COLO829 (cell line): Measurements from ENCODE around the gene TREML4.
"Not testable (repeated sequence)": the region's sequence is repeated elsewhere in the genome, so short reads cannot be mapped to it uniquely, and the experiment has no call there.

Experiments
- DNase-seq: peaks from one replicate; pipeline ENCODE4 v3.0.0; 2012; ENCODE audit warnings: low spot score

TREML4 gene

DNA sequence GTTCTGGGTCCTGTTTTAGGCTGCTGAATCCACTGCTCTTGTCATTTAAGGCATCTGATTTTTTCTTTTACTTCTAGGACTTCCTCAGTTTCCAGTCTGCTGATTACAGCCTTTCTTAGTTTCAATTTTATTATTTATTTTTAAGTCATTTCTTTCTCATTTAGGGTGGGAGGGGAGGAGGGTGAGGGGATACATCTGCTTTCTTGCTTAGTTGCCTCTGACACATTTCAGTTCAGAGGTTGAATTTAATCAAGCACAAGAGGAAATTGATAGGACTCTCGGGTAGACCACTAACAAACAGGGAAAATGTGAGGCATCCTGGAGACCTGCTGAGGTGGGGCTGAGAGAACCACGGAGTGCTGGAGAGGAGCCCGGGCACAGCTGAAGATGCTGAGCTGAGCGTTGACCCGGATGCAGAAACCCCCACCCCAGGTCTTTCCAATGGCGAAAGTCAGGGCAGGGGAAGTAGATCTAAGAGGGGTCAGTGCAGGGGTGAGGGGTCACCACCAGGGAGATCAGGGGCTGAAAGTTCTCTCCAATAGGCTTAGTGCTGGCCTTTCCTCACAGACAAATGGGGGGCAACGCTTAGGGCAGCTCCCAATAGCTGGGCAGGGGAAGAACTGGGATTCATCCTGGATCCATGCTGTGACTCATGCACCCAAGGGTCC, 19.6 kb upstream of the TREML4 start:
- no peak for DNase-seq

DNA sequence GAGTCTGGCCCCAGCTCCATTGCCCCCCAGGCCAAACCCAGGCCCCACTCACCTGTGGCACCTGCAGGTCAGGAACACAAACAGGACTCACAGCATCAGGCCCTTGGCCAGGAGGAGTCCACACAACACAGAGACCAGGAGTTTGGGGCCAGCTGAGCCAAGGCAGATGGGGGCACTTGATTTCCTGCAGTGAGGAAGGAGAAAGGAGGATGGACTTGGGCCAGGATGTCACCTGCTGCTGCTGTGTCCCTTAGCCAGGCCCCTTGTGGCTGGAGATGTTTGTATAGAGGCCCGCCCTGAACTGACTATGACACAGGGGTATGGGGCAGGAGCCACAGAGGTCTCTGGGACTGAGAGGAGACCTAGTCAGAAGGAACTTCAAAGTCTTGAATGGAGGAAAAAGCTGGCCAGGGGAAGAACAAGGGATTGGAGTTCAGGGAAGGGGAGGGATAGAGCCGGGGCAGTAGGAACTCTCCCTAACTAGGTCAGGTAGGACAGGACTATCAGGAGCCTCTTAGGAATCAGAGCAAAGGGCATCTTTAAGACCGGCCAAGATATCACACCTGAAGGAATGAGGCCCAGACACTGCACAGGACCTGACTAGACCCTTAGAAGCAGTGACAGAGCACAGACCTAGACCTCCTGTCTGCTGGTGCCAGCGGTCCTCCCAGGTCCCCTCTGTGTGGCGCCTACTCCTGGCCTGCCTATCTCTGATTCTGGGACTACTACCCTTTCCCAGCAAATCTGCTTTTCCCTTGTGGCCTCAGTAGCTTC, 18.4 kb upstream of the TREML4 start:
- no peak for DNase-seq

DNA sequence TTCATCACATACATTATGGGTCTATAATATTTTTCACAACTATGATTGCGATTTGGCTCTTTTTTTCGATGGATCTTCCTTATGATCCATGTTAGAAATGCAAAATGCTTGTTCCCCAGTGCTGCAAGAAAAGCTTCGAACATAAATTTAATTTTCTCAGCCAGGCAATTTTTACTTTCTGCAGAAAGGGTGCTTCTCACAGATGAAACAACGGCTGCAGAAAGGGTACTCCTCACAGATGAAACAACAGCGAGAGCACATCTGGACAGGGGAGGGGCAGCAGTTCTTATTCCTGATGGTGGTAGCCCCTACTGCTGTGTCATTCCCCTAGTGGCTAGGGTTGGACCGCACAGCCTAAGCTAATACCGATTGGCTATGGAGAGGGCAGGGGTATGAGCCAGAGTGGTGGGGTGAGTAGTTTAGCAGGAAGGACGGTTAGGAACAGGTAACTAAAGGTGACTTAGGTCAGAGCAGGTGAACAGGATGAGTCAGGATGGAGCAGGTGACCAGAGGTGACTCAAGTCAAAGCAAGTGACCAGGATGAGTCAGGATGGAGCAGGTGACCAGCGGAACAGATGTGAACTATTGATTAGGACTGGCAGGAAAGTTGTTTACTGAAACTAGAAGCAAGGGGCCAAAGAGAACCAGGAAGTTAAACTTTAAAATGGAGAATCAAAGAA, 13.4 kb upstream of the TREML4 start:
- DNase-seq: no peak

DNA sequence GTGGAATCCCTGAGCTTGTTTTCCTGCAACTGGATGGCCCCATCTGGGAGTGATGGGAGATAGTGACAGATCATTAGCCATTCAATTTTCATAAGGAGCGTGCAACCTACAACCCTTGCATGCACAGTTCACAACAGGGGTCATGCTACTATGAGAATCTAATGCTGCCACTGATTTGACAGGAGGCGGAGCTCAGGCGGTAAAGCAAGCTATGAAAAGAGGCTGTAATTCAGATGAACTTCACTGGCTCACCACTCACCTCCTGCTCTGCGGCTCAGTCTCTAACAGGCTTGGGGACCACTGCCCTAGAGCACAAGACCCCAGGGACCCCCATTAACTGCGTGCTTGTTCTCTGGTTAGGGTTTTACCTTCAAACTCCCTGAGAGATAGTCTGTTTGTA, 12.4 kb upstream of the TREML4 start:
- no peak for DNase-seq

DNA sequence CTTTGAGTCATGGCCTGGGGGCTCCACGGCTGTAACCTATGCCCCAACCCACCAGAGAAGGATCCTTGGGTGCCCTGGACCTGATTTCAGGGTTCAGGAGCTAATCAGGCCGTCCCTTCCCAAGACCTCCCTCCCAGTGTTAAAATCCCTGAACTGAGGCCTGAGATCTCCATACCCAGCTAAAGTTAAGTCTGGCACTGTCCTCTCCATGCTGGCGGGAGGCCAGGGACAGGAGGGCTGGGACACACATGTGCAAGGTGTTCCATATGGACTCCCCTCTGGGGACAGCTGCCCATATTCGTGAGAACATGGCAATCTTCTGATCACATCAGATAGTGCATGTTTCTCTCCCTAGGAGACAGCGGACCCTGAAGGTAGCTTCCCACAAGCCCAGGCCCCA, 11.5 kb upstream of the TREML4 start:
- DNase-seq: no peak

DNA sequence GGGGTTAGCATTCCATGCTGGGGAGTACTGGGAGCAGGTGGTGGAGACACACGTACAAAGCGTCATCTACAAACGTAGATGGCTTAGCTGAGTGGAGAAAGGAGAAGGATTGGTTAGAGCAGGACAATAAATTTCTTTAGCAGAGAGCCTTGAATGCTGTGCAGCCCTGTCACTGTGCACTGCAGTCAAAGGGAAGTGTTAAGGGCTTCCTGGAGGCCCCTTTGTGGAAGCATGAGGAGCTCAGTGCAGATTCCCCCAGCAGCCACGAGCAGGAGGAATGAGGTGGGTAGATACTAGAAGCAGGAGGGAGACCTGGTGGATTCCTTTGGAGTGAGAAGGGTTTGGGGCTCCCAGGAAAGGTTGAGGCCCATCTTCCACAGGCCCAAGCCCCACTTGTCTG, 6.1 kb upstream of the TREML4 start:
- DNase-seq: no peak

DNA sequence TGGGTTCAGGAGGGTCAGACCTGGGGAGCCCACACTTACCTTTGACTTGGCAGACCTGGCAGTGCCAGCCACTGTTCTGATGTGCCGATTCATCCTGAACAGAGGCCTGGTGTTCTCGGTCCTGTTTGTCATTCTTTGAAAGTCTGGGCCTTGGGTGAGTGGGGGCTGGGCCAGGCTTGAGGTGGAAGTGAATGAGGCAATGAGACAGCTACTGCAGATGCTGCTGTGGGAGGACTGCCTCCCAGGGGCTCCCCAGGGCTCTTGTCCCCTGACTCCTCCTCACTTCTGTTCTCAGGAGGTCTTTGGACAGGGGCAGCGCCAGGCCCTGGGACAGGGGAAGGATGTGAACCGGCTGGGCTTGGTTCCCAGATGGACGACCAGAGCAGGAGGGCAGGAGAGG, 5.6 kb upstream of the TREML4 start:
- DNase-seq: no peak

DNA sequence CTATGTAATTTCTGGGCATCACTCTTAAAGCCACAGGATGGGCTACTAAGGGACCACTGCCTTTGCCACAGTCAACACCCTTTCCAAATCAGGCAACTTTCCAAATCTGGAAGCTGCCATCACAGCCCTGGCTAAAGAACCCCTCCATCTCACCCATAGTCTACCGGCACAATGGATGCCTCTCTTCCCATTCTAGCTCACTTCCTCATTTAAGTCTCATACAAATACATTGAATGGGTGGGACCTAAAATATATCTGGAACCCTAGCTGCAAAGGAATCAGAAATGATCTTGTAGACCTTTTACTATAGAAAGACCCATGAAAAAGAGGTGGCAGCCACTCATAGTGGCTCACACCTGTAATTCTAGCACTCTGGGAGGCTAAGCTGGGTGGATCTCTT, 3.3 kb upstream of the TREML4 start:
- DNase-seq: no peak

DNA sequence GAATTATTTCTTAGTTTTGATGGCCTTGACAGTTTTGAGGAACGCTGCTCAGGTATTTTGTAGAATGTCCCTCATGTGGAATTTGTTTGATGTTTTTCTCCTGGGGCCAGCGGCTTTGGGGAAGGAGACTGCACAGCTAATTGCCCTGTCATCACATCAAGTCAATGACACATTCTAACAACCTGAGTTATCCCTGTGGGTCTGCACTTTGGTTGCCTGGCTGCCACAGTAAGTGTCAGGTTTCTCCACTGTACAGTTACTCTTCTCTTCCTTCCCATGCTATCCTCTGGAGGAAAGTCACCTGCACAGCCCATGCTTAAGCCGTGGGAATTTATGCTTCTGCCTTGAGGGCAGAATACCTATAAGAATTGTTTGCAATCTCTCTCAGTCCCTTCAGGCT, 1.4 kb upstream of the TREML4 start:
- DNase-seq: no peak

DNA sequence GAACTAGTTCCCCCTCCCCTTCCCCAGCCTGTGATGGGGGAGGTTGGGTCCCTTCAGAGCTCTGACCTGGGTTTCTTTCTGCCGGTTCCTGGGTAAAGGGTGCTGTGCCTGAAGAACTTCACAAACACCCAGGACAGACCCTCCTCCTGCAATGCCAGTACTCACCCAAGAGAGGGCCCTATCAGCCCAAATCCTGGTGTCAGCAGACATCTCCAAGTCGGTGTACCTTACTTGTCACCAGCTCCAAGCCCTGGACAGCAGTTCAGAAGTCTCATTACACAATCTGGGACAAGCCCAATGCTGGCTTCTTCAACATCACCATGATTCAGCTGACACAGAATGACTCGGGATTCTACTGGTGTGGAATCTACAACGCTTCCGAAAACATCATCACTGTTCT, 467 bp downstream of the TREML4 start:
- no peak for DNase-seq

DNA sequence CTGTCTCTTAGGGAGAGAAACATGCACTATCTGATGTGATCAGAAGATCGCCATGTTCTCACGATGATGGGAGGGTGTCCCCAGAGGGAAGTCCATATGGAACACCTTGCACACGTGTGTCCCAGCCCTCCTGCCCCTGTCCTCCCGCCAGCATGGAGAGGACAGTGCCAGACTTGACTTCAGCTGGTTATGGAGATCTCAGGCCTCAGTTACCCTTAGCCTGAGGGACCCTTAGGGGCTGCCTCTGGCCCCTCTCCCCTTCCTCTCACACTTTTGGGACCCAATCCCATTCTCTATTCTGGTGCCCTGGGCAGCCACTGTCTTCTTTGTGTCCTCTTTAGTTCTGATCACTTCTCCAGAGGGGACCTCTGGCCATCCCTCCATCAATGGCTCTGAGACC, 1.6 kb downstream of the TREML4 start:
- no peak for DNase-seq

DNA sequence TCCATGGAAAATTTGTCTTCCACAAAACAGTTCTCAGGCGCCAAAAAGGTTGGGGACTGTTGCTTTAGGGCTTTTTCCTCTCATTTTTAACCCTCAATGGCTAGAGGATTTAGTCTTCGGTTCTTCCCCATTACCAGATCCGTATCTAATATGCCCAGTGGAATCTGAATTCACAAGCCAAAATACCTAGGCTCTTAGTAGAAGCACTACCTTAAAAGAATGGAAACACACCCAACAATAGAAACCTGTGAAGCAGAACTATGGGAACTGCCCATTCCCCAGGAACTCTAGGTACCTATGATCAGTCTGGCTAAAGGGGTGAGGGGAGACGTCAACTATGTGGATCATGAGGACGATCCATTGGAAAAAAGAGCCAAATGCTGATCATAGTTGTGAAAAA, 3.1 kb downstream of the TREML4 start:
- DNase-seq: no peak

DNA sequence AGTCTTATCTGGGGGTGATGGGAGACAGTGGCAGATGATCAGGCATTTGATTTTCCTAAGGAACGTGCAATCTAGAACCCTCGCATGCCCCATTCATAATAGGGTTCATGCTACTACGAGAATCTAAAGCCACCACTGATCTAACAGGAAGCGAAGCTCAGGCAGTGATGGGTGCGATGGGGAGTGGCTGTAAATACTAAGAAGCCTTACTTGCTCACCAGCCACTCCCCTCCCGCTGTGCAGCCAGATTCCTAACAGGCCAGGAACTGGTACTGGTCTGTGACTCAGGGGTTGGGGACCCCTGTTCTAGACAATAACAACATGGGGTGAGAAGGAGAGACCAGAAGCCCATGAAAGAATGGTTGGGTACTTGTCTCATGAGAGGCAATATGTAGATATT, 4.5 kb downstream of the TREML4 start:
- no peak for DNase-seq

DNA sequence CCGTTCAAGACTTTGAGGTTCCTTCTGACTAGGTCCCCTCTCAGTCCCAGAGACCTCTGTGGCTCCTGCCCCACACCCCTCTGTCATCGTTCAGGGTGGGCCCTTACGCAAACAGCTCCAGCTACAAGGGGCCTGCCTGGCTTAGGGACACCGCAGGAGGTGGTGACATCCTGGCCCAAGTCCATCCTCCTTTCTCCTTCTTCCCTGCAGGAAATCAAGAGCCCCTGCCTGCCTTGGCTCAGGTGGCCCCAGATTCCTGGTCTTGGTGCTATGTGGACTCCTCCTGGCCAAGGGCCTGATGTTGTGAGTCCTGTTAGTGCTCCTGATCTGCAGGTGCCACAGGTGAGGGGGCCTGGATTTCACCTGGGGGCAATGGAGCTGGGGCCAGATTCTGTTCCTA, 8.1 kb downstream of the TREML4 start:
- no peak for DNase-seq

DNA sequence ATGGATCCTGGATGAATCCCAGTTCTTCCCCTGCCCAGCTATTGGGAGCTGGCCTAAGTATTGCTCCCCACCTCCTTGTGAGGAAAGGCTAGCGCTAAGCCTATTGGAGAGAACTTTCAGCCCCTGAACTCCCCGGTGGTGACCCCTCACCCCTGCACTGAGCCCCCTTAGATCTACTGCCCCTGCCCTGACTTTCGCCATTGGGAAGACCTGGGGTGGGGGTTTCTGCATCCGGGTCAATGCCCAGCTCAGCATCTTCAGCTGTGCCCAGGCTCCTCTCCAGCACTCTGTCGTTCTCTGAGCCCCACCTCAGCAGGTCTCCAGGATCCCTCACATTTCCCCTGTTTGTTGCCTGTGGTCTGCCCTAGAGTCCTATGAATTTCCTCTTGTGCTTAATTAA, 9.0 kb downstream of the TREML4 start:
- no peak for DNase-seq

DNA sequence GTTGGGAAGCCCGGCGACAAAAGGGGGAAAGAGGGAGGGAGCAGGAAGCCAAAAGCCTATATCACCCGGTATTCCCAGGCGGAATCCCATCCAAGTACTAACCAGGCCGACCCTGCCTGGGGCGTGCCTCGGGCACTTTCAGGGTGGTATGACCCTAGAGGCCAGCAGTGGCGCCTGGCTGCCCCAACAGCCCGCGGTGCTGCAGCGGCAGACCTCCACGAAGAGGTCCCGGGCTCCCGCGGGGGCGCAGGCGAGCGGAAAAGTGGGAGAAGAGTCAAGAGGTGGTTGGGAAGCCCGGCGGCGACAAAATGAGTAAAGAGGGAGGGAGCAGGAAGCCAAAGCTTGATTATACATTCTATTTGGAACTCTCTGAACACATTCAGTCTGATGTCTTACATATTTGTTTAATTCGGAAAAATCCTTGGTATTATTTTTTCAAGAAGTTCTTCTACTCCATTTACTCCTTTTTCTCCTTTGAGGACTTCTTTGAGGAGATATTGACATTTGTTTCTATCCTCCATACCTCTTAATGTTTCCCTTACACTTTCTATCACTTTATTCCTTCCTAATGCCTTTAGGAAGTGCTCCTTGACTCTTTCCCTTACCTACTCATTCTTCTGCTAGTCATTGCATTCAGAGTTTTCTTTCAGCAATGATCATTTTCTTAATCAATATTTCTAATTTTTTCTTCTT, 11.5 kb downstream of the TREML4 start:
- no peak for DNase-seq

DNA sequence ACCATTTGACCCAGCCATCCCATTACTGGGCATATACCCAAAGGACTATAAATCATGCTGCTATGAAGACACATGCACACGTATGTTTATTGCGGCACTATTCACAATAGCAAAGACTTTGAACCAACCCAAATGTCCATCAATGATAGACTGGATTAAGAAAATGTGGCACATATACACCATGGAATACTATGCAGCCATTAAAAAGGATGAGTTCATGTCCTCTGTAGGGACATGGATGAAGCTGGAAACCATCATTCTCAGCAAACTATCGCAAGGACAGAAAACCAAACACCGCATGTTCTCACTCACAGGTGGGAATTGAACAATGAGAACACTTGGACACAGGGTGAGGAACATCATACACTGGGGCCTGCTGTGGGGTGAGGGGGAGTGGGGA, 18.4 kb downstream of the TREML4 start:
- not testable (repeated sequence) for DNase-seq

DNA sequence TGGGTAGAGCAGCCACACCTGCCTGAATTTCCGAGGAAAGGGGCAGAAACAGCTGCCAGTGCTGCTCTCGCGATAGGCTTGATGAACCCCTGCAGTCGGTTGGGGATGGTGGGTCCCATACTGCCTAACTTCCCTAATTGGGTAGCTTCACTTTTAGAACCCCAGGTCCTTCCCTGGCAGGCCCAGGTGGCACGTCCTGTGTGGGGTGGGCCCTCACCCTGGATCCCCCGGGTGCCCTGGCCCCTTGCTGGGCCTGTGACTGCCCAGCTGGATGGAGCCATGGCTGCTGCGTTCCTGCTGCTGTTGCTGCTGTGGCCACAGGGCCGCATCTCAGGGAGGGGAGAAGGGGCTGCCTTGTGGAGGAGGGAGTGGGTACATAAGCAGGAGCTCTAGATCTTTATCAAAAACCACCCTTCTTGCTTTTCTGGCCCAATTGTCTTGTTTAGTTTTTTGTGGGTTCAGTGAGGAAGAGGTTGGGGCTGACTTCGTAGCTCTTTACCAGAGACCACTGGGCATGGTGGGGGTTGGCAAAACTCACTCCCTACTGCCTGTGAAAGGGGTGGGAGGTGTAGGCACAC, 19.2 kb downstream of the TREML4 start:
- no peak for DNase-seq

DNA sequence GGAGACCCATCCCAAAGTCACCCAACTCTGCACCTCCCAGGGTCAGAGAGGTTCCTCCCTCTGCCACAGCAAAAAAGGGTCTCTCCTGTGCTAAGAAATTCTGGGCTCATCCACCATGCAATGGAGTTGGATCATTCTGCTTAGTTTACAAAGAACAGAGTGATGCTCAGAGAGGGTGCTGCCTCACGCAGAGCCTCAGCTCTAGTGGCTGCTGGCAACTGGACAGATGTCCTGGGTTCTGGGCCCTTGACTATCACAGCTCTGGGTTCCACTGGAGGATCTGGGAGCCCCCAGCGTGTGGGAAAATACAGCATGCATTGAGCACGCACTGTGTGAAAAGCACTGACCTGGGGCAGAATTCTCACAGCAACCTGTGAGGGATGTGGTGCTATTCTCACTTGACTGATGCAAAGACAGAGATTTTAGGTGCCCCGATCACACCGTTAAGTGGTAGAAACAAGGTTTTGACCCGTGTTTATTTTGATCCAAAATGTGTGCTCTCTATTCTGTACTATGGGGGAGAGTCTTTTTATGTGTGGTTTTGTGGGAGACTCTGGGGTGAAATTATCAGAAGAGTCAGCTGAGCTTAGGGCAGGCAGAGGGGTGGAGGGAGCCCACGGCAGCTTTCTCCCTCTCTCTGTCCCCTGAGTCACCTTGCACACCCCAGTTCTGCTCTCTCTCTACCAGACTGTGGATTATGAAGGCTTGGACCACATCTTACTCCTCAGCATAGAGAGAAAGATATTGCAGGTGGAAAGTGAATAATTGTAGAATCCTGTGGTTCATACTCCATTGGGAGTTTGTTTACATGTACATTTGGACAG, 19.9 kb downstream of the TREML4 start:
- DNase-seq: no peak

DNA sequence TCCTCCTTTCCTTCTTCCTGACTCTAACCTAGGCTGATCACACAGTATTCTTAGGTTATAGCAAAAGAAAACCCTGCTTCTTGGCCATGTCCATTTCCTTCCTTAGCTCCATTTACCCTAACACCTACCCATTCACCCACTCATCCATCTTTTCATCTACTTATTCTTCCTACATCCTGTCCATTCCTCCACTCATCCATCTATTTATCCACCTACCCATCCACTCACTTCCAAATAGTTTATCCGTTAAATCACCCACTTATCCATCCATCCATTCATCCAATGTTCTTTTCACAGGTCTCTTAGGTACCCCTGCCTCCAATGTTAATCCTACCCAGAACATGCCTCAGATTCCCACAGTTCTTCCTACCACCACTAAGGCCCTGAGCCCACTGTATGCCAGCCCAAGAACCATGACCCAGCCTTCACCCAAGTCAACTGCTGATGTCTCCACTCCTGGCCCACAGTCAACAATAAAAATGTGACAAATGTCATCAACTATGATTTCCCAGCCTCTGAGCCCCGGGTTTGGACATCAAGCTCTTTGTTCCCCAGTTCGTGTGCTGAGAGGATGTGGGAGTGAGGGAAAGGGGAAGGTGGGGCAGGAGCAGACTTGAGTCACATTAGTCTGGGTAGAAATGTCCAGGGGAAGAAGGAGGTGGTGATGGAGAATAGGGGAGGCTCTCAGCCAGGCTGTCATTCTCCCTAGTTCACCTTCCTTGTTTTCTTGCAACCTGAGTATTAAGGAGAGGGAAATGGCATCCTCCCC, 24.4 kb downstream of the TREML4 start:
- no peak for DNase-seq

DNA sequence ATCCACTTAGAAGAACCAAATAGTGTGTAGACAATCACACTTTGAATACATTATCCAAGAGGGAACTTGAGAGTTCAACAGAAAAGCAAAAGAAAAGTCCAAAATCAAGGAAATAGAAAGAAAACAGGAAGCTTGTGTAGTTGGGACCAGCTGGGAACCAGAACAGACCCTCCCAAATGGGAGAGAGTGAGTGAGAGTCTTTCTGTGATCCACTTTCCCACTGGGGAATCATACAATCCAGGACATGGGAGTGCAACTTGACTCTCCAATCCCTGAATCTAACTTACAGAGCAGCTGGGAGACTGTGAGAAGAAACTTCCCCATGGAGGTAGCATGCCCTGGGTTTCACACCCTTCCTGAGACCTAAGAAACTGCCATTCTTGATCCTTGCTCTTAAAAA, 27.0 kb downstream of the TREML4 start:
- DNase-seq: no peak
